ENCODE measurements around the gene IPPK. TPM values are rescaled to one million over a fixed set of nuclear protein-coding genes. Genes with fewer than 3 reads are reported as not detected.

The IPPK gene
- total and polyA plus RNA-seq, 2 of the 8 experiments (the other 6 are each of a cell fraction or from before 2014, with no cell fraction given) = 10.5 to 13.6 TPM

- no peak for TF ChIP-seq CHD7 (IDR thresholded peaks at IDR 0.05; ENCODE audit: insufficient replicate concordance, low read length)
- TF ChIP-seq NANOG (IDR thresholded peaks at IDR 0.05; ENCODE audit: insufficient read depth, low read depth, low read length, poor library complexity, severe bottlenecking) = no peak
- no peak for TF ChIP-seq RFX5 (IDR thresholded peaks at IDR 0.05; ENCODE audit: borderline replicate concordance, low read depth, low read length)
- TF ChIP-seq YY1 (IDR thresholded peaks at IDR 0.05; ENCODE audit: low read depth, low read length) = no peak
- TF ChIP-seq SIX5 (IDR thresholded peaks at IDR 0.05; ENCODE audit: low read depth, low read length) = no peak
- TF ChIP-seq FOSL1 (IDR thresholded peaks at IDR 0.05; ENCODE audit: insufficient read depth, low read depth, low read length) = no peak
These were observed 39.3 kb upstream of the IPPK start (continued) for GRCh38 chr9:92709240-92709639.

All from H1 (cell line).